ENCODE results near the gene ANKAR. TPM values are rescaled to one million over a fixed set of nuclear protein-coding genes. Genes with fewer than 3 reads are reported as not detected.

Gene ANKAR
- total and polyA plus RNA-seq, 12 donors = 0.64 to 9.3 (median 5.6) TPM

DNA sequence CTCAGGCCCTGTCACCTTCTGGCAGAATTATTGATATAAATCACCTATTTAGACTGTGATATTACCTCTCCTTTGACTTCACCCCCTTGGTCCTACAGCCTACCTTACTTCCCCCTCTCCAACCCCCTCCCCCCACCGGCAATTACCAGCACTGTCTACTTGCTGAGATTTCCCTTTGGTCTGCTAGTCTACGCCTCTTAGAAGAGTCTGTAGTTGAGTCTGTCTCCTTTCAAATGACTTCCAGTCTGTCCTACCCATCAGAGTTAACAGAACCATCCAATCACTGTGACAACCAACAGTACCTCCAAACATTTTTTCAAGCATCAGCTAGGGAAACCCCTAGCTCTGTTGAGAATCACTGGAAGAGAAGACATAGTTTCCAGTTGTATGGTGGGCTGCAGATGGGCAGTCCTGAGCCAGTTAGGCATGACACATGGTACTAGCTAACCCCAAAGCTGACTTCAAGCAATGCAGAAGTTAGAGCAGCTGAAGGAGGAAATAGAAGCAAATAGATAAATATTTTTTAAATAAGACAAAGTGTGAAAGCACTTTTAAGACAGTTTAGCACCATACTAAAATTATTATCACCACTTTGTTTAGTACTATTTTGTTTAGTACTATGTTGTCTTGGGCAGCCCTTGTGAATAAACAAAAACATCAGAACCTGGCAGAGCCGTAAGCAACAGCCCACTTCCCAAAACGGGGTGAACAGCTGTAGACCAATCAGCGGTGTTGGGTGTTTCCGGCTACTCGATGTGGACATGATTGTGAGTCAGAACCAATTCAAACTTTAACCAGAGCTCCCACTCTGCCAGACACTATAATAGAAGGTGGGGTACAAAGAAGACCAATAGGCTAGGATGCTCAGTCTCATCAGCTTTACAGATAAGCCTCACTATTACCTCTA lies 15.9 kb upstream of the ANKAR start:
- peaks cover 0 to 2% (median 0%) of the 10 kb centered on the region in 9 donors for H3K36me3 ChIP-seq
- peak overlapping the region in 1 of 10 donors; percentile 1 for H3K4me3 ChIP-seq
- no peak for ATAC-seq
- intact Hi-C loops (cut with DNase I) = loop anchor here in 1 of 10 donors (10.0 kb wide), 1 partner anchor 674 kb away; no protein-coding TSS in a partner anchor
- H3K9me3 ChIP-seq = no peaks in the 10 kb centered on the region
- 63 to 73% methylated on average over 7 of the region's 7 CpGs for WGBS, 2 donors
- H3K27me3 ChIP-seq = no peaks in the 10 kb centered on the region
- no peak for DNase-seq
- peak overlapping the region in 8 of 10 donors; percentile 10 to 68 (median 44) for H3K27ac ChIP-seq
- TF ChIP-seq CTCF (IDR thresholded peaks at IDR 0.05) = no peak
- peaks cover 0 to 43% (median 17%) of the 10 kb centered on the region in 9 donors for H3K4me1 ChIP-seq

DNA sequence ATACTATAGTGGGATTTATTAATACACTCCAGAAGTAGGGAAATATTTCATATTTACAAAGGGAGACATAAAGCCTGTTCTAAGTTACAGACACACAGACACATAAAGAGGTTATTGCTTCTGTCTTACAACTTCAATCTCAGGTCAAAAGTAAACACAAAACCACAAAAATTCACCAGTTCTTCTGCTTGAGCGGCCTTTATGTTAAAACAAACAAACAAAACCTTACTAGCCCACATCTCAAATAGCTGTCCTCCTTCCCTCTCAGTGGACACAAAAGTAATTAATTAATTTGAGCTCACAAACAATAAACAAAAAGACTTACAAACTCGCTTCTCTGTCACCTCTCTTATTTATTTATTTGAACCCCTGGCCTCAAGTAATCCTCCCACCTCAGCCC lies 14.7 kb upstream of the ANKAR start:
- H3K27ac ChIP-seq = peak overlapping the region in 1 of 10 donors; percentile 68
- intact Hi-C loops (cut with DNase I) = loop anchor here in 9 of 10 donors (2.0 to 10.0 kb wide), 4 partner anchors 38 to 675 kb away; partner anchors contain the start of gene OSGEPL1 (in 2 of the 9)
- H3K4me3 ChIP-seq = no peak overlapping the region
- H3K9me3 ChIP-seq = no peaks in the 10 kb centered on the region
- DNase-seq = no peak
- H3K4me1 ChIP-seq = peaks cover 0 to 55% (median 27%) of the 10 kb centered on the region in 9 donors
- peaks cover 0 to 14% (median 0%) of the 10 kb centered on the region in 9 donors for H3K36me3 ChIP-seq
- TF ChIP-seq CTCF (IDR thresholded peaks at IDR 0.05) = no peak
- no peak for ATAC-seq
- H3K27me3 ChIP-seq = no peaks in the 10 kb centered on the region
- WGBS, 2 donors = 71 to 84% methylated on average over 2 of the region's 2 CpGs

GRCh38 chr2:189660803-189661147 lies 13.7 kb upstream of the ANKAR start:
- no peaks in the 10 kb centered on the region for H3K27me3 ChIP-seq
- WGBS, 2 donors = 15 to 17% methylated on average over 4 of the region's 4 CpGs
- H3K4me1 ChIP-seq = peaks cover 0 to 55% (median 31%) of the 10 kb centered on the region in 9 donors
- DNase-seq (no peak), ATAC-seq (no peak)
- H3K9me3 ChIP-seq = no peaks in the 10 kb centered on the region
- H3K4me3 ChIP-seq = peak overlapping the region in 1 of 10 donors; percentile 93
- intact Hi-C loops (cut with DNase I) = loop anchor here in 9 of 10 donors (1.0 to 5.0 kb wide), 5 partner anchors 14 to 102 kb away; partner anchors contain the start of genes ANKAR (in 2 of the 9) and OSGEPL1 (in 2 of the 9)
- H3K27ac ChIP-seq = peak overlapping the region in 1 of 10 donors; percentile 8
- peaks cover 0 to 23% (median 0%) of the 10 kb centered on the region in 9 donors for H3K36me3 ChIP-seq
- no peak for TF ChIP-seq CTCF (IDR thresholded peaks at IDR 0.05)

GRCh38 chr2:189661148-189661956 lies 13.1 kb upstream of the ANKAR start, which contains the start of gene ASNSD1:
ASNSD1 (plus strand) TSS chr2:189661459; CDS start chr2:189666133, 4,674 bp downstream.
- H3K27me3 ChIP-seq = no peaks in the 10 kb centered on the region
- ATAC-seq = peak; percentile 95 to 98 (median 98)
- intact Hi-C loops (cut with DNase I) = loop anchor here in 9 of 10 donors (1.0 to 5.0 kb wide), 5 partner anchors 13 to 101 kb away; partner anchors contain the start of genes ANKAR (in 2 of the 9) and OSGEPL1 (in 2 of the 9)
- H3K9me3 ChIP-seq = no peaks in the 10 kb centered on the region
- 0% methylated on average over 46 of the region's 46 CpGs for WGBS, 2 donors
- TF ChIP-seq CTCF (IDR thresholded peaks at IDR 0.05) = peak; percentile 93 to 100 (median 96)
- peak within 1 kb of the TSS; percentile 56 to 95 (median 78) for H3K4me3 ChIP-seq
- DNase-seq = peak; percentile 98 to 99
- H3K27ac ChIP-seq = peak within 1 kb of the TSS in 9 of 10 donors; percentile 78 to 94 (median 86)
- peaks cover 0 to 29% (median 0%) of the 10 kb centered on the region in 9 donors for H3K36me3 ChIP-seq
- peaks cover 0 to 55% (median 31%) of the 10 kb centered on the region in 9 donors for H3K4me1 ChIP-seq
